Measurements from ENCODE around the gene TUBB.

- no peak for TF ChIP-seq EZH2phosphoT487 (IDR thresholded peaks at IDR 0.05; ENCODE audit: borderline replicate concordance)
- TF ChIP-seq, protein P1, sequence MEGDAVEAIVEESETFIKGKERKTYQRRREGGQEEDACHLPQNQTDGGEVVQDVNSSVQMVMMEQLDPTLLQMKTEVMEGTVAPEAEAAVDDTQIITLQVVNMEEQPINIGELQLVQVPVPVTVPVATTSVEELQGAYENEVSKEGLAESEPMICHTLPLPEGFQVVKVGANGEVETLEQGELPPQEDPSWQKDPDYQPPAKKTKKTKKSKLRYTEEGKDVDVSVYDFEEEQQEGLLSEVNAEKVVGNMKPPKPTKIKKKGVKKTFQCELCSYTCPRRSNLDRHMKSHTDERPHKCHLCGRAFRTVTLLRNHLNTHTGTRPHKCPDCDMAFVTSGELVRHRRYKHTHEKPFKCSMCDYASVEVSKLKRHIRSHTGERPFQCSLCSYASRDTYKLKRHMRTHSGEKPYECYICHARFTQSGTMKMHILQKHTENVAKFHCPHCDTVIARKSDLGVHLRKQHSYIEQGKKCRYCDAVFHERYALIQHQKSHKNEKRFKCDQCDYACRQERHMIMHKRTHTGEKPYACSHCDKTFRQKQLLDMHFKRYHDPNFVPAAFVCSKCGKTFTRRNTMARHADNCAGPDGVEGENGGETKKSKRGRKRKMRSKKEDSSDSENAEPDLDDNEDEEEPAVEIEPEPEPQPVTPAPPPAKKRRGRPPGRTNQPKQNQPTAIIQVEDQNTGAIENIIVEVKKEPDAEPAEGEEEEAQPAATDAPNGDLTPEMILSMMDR (conservative IDR thresholded peaks at IDR 0.05; ENCODE audit: low read length) = no peak
Observed at GRCh38 chr6:30716879-30717128, 3.3 kb upstream of the TUBB start.

Data from Loucy (cell line).